ENCODE results near the gene TTLL9. TPM values are rescaled to one million over a fixed set of nuclear protein-coding genes. Genes with fewer than 3 reads are reported as not detected.

TTLL9 gene
- total RNA-seq, 4 donors from 2014 or later: 0.47 to 1.7 TPM; not detected in 2

DNA sequence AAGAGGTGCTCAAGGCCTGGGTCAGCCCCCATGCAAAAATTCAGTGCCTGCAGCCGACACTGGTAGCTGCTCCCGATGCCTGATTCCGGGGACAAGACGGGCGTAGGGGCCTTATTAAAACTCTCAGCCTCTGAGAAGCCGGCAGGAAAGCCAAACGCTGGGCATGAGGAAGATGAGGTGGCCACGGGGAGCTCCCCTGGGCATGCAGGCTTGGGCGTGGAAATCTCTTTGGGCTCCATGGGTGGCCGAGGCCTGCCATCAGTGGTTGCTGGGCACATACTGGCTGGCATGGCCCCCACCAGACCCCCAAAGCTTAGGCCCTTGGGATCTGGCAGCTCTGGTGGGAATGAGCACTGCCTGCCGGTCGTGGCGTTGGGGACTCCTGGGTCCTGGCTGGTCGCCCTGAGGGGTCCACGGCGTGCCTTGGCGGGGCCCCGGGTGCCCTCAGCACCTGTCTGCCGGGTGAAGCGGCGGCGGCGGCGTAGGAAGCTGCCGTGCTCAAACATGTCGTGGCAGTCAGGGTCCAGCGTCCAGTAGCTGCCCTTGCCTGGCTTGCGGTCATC, 25.6 kb upstream of the TTLL9 start:
- no peak for TF ChIP-seq POLR2A (IDR thresholded peaks at IDR 0.05)
- TF ChIP-seq, protein P1, sequence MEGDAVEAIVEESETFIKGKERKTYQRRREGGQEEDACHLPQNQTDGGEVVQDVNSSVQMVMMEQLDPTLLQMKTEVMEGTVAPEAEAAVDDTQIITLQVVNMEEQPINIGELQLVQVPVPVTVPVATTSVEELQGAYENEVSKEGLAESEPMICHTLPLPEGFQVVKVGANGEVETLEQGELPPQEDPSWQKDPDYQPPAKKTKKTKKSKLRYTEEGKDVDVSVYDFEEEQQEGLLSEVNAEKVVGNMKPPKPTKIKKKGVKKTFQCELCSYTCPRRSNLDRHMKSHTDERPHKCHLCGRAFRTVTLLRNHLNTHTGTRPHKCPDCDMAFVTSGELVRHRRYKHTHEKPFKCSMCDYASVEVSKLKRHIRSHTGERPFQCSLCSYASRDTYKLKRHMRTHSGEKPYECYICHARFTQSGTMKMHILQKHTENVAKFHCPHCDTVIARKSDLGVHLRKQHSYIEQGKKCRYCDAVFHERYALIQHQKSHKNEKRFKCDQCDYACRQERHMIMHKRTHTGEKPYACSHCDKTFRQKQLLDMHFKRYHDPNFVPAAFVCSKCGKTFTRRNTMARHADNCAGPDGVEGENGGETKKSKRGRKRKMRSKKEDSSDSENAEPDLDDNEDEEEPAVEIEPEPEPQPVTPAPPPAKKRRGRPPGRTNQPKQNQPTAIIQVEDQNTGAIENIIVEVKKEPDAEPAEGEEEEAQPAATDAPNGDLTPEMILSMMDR (IDR thresholded peaks at IDR 0.05): no peak
- Histone ChIP-seq H3K4me3 (peak overlapping the region in 1 of 4 donors; percentile 7), H3K36me3 (no peaks in the 10 kb centered on the region), H3K27me3 (no peaks in the 10 kb centered on the region), H3K27ac (no peak overlapping the region), H3K4me1 (peaks cover 0 to 13% (median 2%) of the 10 kb centered on the region in 4 donors), H3K9me3 (no peaks in the 10 kb centered on the region)
- no peak for DNase-seq

DNA sequence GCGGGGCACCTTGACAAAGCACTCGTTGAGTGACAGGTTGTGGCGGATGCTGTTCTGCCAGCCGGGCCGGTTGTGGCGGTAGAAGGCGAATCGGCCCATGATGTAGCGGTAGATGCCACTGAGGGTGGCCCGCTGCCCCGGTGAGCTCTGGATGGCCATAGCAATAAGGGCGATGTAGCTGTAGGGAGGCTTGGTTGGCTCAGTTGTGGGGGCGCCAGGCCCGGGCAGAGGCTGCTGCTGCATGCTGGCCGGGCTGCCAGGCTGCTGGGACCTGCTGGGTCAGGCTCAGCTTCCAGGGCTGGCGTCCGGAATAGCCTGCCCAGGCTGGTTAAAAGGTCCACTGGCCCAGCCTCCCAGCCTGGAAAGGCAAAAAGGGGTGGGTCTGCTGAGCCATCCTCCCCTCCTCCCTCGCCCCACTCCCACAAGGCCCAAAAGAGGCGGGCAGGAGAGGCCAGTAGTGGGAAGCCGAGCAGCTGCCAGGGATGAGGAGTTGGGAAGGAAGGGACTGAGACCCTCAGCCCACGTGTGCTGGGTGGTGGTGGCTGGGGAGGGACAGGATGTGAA, 25.1 kb upstream of the TTLL9 start, which contains the start of gene FOXS1:
Gene FOXS1 (minus strand): TSS at position 305 of the 564 bp plus-strand sequence. CDS start 62 bp downstream, at position 243.
- peaks cover 0 to 13% (median 2%) of the 10 kb centered on the region in 4 donors for H3K4me1 ChIP-seq
- TF ChIP-seq POLR2A (IDR thresholded peaks at IDR 0.05): no peak
- TF ChIP-seq, protein P1 (IDR thresholded peaks at IDR 0.05): no peak
- H3K27me3 ChIP-seq: no peaks in the 10 kb centered on the region
- no peaks in the 10 kb centered on the region for H3K36me3 ChIP-seq
- no peak for DNase-seq
- H3K4me3 ChIP-seq: peak within 1 kb of the TSS in 1 of 4 donors; percentile 7
- H3K27ac ChIP-seq: peak within 1 kb of the TSS in 1 of 4 donors; percentile 17
- H3K9me3 ChIP-seq: no peaks in the 10 kb centered on the region

DNA sequence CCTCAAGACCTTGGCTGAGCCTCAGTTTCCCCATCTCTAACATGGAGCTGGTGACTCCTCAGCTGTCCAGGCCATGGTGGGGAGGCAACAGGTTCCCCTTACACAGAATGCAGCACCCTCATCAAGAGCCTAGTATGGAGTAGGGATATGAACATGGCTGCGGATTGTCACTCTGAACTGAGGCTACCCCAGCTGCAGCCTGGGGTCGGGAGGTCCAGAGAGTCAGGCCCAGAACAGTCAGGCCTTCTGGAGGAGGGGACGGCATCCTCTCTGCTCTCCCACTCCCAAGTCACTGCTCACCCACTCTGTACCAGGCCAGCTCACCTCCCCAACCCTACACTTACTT, 23.7 kb upstream of the TTLL9 start:
- H3K4me1 ChIP-seq: peaks cover 0 to 13% (median 2%) of the 10 kb centered on the region in 4 donors
- TF ChIP-seq, protein P1 (IDR thresholded peaks at IDR 0.05): no peak
- TF ChIP-seq POLR2A (IDR thresholded peaks at IDR 0.05): no peak

DNA sequence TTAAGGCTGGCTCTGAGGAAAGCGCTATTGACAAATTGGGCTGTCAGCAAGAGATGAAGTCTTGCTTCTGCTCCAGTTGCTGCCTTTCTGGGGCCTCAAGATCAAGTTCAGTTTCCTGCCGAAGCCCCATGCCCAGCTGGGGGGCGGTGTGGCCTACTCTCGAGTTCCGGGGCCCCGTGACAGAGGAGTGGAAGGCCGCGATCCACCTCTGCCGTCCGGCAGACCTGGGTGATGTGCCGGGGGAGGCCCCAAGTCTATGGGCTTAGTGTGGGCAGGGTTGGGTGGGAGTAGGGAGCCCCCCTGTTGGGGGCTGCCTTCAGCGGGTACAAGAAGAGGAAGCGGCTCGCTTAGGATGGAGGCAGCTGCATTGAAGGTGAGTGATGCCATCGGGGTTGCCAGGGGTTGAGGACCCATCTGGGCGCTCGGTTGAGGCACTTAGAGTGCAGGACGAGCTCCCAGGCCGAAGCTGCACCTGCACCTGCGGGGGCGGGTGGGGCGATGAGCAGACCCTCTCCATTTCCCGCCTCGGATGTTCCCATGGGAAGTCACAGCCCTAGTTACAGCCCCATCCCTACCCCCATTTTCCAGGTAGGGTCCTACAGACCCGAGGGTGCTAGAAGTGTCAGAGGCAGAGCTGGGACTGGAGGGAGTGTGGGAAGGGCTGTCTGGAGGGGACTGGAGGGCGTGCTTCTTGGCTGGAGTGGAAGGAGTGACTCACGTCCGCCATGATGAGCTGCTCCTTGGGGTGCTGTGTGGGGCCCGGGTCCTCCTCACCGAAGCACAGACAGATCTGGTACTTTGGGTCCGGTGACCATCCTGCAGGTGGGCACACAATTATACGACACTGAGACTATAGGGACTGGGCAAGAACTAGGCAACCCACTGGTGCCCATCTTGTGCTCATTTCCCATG, 22.1 kb upstream of the TTLL9 start:
- H3K4me3 ChIP-seq: no peak overlapping the region
- H3K27me3 ChIP-seq: no peaks in the 10 kb centered on the region
- H3K27ac ChIP-seq: no peak overlapping the region
- peaks cover 0 to 6% (median 2%) of the 10 kb centered on the region in 4 donors for H3K4me1 ChIP-seq
- no peaks in the 10 kb centered on the region for H3K36me3 ChIP-seq
- TF ChIP-seq POLR2A (IDR thresholded peaks at IDR 0.05): no peak
- TF ChIP-seq, protein P1 (IDR thresholded peaks at IDR 0.05): no peak
- no peak for DNase-seq
- no peaks in the 10 kb centered on the region for H3K9me3 ChIP-seq

More for the DNA sequence above, 23.7 kb upstream of the TTLL9 start:
- DNase-seq: no peak
- Histone ChIP-seq H3K36me3 (no peaks in the 10 kb centered on the region), H3K4me3 (no peak overlapping the region), H3K27ac (no peak overlapping the region), H3K27me3 (no peaks in the 10 kb centered on the region), H3K9me3 (no peaks in the 10 kb centered on the region)

DNA sequence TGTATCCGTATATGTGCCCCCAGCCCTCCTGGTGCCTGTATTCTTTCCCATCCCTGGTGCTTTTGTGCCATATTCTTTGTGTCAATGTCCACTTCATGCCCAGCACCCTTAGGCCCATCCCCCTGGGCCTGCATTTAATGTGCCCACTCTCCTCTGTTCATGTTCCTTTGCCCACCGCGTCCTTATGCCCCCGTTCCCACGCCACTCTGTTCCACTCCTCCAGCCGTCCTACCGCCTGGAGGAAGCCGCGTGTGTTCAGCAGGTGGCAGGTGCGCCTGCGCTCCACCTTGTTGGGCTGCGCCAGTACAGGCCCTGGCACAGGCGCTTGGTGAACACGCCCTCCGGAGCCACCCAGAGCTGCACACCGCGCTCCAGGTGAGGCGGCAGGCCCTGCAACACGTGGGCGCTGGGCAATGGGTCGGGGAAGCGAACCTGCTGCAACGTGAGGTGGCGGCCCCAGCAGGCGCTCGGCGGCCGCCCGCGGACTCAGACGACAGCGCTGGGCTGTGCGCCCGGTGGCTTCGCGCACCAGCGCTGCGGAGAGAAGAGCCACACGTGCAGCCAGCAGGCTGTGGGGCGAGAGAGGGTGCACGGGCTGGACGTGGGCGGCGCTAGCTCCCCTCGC, 21.0 kb upstream of the TTLL9 start:
- no peak overlapping the region for H3K27ac ChIP-seq
- H3K36me3 ChIP-seq: no peaks in the 10 kb centered on the region
- peak in 1 of 3 donors; percentile 69 for DNase-seq
- no peak for TF ChIP-seq POLR2A (IDR thresholded peaks at IDR 0.05)
- TF ChIP-seq, protein P1 (IDR thresholded peaks at IDR 0.05): no peak
- H3K4me1 ChIP-seq: peaks cover 0 to 6% (median 2%) of the 10 kb centered on the region in 4 donors
- H3K27me3 ChIP-seq: no peaks in the 10 kb centered on the region
- H3K4me3 ChIP-seq: no peak overlapping the region
- no peaks in the 10 kb centered on the region for H3K9me3 ChIP-seq
